HG03135 (cell line): ENCODE results near the gene ZNF394.
A peak's percentile ranks its signal among the peaks of the same experiment; 100 is the strongest.
"Not testable (repeated sequence)": the region's sequence is repeated elsewhere in the genome, so short reads cannot be mapped to it uniquely, and the experiment has no call there.

Source experiments
- ATAC-seq: cut with Tn5 transposase; IDR thresholded peaks from one replicate; pipeline ENCODE4 v1.9.1; 2021; ENCODE audit warnings: mild to moderate bottlenecking, moderate library complexity; ENCODE audit not compliant: unreplicated experiment

The ZNF394 gene

DNA sequence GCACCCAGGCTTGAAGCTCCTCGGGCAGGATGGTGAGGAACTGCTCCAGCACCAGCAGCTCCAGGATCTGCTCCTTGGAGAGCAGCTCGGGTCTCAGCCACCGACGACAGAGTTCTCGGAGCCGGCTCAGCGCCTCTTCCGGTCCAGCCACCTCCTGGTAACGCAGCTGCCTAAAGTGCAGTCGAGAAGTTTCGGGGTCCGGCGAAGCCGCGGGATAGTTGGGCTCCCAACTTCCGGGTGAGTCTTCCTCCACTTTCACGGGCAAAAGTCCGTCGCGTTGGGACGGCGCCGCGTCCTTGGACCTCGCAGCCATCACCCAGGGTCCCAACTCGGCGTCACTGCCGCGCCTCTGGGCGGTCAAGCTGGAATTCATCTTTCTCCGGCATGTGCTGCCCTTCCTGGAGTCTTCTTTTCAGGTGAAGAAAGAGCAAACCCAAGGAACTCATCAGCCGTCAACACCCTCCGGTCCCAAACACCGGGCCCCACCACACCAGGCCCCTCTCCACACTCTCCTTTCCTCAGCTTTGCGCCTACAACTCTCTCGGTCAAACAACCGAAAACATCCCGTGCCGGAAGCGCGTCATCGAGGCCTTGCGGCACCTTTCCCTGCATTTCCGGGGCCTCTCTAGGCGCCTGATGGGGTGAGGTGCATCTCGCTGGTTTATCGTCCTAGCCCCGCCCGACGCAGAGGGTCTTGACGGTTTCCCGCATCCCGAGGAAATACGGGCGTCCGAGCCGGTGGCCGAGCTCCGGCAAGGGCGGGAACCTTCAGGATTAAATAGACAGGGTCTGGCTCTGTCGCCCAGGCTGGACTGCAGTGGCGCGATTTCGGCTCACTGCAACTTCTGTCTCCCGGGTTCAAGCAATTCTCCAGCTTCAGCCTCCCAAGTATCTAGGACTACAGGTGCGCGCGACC lies at the start of gene ZNF394:
Gene ZNF394, minus strand, starts transcription at position 561 of the 916 bp plus-strand sequence. Its CDS starts 188 bp downstream, at position 373.
- ATAC-seq = peak; percentile 43

DNA sequence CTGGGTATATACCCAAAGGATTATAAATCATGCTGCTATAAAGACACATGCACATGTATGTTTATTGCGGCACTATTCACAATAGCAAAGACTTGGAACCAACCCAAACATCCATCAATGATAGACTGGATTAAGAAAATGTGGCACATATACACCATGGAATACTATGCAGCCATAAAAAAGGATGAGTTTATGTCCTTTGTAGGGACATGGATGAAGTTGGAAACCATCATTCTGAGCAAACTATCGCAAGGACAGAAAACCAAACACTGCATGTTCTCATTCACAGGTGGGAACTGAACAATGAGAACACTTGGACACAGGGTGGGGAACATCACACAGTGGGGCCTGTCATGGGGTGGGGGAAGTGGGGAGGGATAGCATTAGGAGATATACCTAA lies 49.5 kb upstream of the ZNF394 start:
- ATAC-seq = not testable (repeated sequence)

DNA sequence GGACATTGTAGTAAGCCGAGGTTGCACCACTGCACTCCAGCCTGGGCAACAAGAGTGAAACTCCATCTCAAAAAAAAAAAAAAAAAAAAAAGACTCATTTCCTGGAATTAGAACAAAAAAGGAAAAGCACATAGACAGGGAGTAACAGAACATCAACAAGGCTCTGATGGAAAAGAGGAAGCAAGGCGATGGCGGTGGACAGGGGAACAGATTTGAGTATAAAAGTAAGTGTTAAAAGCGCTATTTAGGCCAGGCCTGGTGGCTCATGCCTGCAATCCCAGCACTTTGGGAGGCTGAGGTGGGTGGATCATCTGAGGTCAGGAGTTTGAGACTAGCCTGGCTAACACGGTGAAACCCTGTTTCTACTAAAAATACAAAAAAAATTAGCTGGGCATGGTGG lies 45.2 kb upstream of the ZNF394 start:
- not testable (repeated sequence) for ATAC-seq

DNA sequence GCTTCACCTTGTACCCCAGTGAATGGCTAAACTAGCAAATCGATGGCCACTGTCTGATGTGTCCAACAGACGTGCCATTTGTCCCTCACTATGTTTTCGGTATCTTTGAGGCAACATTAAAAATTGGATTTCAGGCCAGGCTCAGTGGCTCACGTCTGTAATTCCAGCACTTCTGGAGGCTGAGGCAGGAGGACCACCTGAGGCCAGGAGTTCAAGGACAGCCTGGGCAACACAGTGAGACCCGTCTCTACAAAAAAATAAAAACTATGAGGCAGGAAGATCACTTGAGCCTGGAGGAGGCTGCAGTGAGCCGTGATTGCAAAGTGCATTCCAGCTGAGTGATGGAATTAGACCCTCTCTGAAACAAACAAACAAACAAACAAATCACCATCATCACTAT lies 43.8 kb upstream of the ZNF394 start:
- no peak for ATAC-seq

DNA sequence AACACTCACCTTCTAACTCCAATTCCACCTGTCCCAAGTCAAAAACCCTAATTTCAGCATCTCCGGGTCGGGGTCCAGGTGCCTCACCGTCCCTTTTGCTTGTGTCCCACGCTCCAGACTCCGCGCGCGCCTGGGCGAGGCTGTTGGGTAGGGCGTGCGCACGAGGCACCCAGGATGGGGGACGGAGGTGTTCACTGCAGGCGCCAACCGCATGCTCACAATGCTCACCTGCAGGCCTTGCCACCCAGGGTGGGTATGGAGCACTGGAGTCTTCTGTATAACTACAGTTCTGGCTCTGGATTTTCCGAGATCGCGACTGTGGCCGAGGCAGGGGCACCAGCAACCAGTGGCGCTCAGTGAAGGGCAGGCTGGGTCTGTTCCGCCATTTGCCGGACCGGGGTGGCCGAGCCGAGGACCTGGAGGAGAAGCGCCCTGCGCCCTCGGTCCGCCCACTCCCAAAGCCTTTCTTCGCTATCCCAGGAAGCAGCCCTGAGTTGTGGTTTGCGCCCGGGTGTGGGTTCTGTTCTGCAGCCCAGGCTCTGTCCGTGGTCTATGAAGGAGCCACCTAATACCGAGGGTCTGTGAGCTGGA lies 43.1 kb upstream of the ZNF394 start:
- no peak for ATAC-seq

DNA sequence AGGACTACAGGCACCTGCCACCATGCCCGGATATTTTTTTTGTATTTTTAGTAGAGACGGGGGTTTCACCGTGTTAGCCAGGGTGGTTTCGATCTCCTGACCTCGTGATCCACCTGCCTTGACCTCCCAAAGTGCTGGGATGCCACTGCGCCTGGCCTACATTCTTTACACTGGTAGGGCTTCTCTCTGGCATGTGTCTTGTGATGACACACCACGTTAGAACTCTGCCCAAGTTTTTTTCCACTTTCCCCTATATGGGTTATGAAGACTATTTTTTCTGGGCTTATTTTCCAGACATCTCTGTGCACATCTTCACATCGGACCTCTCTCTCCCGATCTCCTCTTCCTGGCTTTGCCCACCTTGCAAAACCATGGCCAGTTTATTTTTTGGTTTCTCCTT lies 41.1 kb upstream of the ZNF394 start:
- no peak for ATAC-seq

DNA sequence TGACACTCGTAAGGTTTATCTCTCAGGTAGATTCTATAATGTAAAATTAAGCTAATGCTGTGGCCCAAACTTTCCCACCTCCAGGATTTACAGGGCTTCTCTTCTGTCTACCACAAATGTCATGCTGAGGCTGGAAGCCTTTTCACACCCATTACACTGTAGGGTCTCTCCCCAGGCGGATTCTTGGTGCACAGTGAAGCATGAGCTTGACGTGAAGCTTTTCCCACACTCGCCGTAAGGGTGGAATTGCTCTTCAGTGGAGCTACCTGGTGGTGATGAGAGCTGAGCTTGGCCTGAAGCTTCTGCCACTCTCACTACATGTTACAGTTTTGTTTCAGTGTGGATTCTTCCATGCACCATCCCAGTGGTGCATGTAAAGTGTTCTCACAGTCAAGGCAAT lies 40.5 kb upstream of the ZNF394 start:
- ATAC-seq = no peak

DNA sequence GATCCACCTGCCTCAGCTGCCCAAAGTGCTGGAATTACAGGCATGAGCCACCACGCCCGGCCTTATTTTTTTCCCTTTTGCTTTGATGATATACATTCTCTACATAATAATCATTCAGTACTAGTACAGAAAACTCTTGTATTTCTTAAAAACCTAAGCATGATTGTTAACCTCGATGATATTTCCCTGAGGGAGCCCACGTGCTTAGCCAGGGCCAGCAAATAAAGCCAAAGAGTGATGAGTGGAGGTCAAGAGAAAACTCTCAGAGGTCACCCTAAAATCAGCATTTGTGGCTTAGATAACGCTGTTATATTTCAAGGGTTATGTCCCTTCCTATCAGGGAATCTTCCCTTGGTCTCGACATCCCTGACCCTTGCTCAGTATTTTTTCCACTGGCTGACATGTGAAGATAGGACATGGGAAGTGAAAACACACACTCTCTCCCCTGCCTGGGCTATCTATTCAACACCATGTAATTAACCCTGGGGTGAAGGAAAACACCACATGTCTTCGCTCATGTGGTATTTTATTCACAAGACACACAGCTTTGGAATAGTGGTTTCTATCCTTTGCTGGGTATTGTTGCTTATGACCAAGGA lies 39.2 kb upstream of the ZNF394 start:
- ATAC-seq = no peak

DNA sequence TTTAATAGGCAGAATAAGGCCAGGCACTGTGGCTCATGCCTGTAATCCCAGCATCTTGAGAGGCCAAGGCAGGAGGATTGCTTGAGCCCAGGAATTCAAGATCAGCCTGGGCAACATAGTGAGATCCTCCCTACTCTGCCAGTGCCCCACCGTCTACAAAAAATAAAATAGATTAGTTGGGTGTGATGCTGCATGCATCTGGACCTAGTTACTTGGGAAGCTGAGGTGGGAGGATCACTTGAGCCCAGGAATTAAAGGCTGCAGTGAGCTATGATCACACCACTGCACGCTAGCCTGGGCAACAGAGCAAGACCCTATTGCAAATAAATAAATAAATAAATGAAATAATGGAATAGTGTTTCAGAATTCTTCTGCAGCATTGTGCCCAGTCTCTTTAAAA lies 35.6 kb upstream of the ZNF394 start:
- no peak for ATAC-seq

DNA sequence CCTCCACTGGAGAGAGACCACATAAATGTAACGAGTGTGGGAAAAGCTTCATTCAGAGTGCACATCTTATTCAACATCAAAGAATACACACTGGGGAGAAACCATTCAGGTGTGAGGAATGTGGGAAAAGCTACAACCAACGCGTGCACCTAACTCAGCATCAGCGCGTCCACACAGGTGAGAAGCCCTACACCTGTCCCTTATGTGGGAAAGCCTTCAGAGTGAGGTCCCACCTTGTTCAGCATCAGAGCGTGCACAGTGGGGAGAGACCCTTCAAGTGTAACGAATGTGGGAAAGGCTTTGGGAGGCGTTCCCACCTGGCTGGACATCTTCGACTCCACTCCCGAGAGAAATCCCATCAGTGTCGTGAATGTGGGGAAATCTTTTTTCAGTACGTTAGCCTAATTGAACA lies 31.3 kb upstream of the ZNF394 start:
- ATAC-seq = no peak

DNA sequence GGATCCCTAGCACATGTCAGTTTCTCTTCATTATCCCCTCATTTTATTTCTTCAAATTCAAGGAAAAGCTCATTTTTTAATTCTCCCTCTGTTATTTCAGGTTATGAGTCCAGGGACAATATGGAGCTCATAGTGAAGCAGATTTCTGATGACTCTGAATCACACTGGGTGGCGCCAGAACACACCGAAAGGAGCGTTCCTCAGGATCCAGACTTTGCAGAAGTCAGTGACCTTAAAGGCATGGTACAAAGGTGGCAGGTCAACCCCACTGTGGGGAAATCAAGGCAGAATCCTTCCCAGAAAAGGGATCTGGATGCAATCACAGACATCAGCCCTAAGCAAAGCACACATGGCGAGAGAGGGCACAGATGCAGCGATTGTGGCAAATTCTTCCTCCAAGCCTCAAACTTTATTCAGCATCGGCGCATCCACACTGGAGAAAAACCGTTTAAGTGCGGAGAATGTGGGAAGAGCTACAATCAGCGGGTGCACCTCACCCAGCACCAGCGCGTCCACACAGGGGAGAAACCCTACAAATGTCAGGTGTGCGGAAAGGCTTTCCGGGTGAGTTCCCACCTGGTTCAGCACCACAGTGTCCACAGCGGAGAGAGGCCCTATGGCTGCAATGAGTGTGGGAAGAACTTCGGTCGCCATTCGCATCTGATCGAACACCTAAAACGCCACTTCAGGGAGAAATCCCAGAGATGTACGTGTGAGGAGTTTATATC lies 25.8 kb upstream of the ZNF394 start:
- ATAC-seq = no peak

DNA sequence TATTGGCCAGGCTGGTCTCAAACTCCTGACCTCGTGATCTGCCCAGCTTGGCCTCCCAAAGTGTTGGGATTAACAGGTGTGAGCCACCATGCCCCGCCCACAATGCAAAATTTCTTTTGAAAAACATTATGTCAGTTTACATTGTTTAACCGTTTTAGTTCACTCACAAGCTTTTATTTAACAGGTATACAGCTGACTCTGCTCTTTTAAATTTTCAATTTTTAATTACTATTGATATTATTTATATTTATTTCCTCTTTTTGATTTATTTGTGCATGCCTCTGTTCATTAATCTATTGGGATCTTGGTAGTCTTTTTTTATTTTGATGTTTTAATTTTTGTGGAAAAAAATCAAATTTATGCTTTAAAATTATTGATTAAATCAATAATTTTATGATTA lies 21.3 kb upstream of the ZNF394 start:
- no peak for ATAC-seq

DNA sequence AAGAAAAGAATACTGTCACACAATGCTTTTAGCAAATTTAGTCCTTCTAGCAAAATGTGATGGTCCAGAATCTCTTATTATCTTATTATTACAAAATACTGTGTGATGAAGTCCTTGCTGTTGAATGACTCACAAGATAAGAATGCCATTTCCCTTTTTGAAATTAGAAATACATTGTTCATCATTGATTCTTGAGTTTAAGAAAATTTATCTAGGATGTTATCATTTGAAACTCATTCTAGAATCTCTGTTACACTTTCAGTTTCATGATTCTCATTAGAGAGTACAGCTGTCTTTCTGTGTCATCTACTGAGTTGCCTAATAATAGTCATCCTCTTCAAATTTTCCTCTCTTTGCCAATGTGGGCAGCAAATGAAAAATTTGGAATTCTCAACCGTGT lies 14.0 kb upstream of the ZNF394 start:
- no peak for ATAC-seq

DNA sequence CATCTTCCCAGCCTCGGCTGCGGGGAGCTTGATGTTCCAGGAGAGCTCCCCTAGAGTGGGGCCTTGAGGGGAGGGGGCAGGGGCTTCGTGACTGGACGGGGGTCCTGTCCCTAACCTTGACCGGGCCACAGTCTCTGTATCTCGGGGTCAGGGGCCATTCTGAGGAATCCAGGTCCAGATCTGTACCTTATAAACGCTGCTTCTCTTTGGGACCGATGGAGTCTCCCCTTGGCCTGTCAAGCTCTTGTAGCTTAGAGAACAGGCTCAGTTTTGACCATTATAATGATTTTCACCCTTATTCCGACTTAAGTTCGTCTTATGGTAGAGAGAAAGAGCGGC lies 5.2 kb upstream of the ZNF394 start:
- ATAC-seq = peak; percentile 9

DNA sequence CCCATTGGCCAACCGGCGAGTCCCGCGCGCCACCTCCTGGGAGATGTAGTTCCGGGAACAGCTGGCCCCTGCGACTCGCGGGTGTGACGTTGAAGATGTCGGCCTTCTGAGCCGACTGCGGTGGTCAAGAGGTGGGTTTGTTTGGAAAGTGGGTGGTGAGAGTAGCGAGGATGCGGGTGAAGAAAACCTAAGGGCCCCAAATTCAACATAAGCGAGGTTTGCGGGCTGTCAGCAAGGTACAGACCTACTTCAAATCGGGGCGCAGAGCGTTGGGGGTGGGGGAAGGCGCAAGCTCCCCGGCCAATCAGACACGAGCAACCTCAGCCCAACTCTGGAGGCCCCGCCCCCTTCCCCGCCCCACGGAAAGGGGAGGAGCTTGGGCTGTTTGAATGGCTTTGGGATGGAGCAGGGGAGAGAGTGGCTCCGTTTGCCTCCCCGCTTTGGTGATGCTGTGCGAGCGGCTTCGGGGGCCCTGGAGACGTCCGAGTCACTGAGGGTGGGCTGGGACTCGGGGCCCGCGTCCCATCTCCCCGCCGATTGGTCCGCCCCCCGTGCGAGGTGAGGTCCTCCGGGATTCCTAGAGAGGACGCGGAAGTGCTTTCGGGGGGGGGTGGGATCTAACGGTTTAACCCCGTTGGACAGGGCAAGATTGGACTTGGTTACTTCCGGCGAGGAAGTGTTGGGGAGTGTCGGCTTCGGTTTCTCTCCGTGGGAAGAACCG lies 4.7 kb upstream of the ZNF394 start, which contains the start of gene ZKSCAN5:
Gene ZKSCAN5, plus strand, starts transcription at position 60 of the 721 bp plus-strand sequence. CDS start 1,383 bp downstream, outside the sequence.
- ATAC-seq = peak; percentile 79

DNA sequence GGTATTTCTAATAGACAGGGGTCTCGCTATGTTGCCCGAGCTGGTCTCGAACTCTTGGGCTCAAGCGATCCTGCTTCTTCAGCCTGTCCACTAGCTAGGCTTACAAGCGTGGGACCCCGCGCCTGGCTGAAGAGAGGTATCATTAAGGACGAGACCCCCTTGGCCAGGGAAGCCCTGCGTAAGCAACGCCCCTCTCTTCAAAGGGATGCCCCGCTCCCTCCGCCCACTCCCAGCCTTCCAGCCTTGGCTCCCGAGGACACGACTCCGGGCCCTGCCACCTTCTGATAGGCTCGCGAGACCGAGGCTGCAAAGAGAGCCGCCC lies 4.2 kb upstream of the ZNF394 start:
- ATAC-seq = no peak

DNA sequence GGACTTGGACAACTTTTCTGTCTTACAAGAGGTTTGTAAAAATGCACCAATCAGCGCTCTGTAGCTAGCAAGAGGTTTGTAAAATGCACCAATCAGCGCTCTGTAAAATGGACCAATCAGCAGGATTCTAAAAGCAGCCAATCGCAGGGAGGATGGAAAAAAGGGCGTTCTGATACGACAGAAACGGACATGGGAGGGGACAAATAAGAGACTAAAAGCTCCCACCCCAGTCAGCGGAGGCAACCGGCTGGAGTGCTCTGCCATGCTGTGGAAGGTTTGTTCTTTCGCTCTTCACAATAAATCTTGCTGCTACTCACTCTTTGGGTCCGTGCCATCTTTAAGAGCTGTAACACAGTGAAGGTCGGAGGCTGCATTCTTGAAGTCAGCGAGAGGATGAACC lies 1.2 kb upstream of the ZNF394 start:
- not testable (repeated sequence) for ATAC-seq

DNA sequence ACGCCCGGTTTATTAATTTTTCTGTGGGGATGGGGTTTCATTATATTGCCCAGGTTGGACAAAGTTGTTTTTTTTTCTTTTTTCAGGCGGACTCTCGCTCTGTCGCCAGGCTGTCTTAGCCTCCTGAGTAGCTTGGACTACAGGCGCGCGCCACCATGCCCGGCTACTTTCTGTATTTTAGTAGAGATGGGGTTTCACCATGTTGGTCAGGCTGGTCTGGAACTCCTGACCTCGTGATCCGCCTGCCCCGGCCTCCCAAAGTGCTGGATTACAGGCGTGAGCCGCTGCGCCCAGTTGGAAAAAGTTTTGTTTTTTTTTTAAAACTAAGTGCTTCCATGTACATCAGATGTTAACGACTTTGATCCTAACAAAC lies 542 bp upstream of the ZNF394 start:
- ATAC-seq = no peak

DNA sequence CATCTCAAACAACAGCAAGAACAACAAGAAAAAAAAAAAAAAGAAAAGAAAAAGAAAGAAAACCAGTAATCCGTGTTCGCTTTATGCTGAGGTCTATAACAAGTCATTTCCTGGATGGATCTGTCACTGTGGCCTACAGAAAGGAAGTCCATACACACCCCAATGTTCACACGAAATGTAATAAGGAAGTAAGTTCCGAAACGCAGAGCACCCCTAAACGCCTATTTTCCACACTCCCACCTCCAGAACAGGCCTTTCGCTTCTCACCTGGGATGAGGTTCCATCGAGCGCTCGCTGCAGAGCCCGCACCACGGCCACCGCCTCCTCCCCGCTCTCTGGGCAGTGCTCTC lies 735 bp downstream of the ZNF394 start:
- ATAC-seq = no peak

DNA sequence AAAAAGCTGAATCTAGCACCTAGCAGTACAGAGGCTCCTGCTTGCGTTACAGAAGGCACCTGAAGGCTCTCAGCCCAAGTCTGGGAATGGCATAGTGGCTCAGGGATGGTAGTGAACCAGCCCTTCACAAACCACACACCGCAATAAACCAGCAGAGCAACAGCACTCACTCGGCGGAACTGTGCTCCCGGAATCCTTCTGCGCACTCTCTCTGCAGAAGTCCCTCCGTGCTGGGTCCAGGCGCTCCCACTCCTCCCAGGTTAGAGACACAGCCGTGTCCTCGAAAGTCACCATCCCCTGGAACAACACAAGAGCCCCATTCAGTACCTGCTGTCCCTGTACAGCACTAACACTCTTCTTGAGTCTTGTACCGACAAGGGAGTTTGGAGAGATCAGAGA lies 1.5 kb downstream of the ZNF394 start:
- ATAC-seq = no peak
